Superior temporal gyrus (tissue), 1 donor: ENCODE data around the gene FRMD5.
"Not testable (repeated sequence)": the region's sequence is repeated elsewhere in the genome, so short reads cannot be mapped to it uniquely, and the experiment has no call there.

Source experiments
- DNase-seq: peaks from one replicate; pipeline ENCODE4 v3.0.0-alpha.2; 2016; ENCODE audit errors: extremely low spot score

The FRMD5 gene

GRCh38 chr15:44033894-44034293 is 161.2 kb downstream of the FRMD5 start:
- peak; percentile 62 for DNase-seq

- not testable (repeated sequence) for DNase-seq
Observed at GRCh38 chr15:44032820-44033219, 162.3 kb downstream of the FRMD5 start.

GRCh38 chr15:44029940-44030568 is 165.0 kb downstream of the FRMD5 start:
- no peak for DNase-seq

GRCh38 chr15:44029003-44029402 is 166.1 kb downstream of the FRMD5 start:
- DNase-seq, result no peak

- DNase-seq, result no peak
Observed at GRCh38 chr15:44028349-44028748, 166.7 kb downstream of the FRMD5 start.

- no peak for DNase-seq
Observed at GRCh38 chr15:44024155-44024554, 170.9 kb downstream of the FRMD5 start.

GRCh38 chr15:44023176-44023575 is 171.9 kb downstream of the FRMD5 start:
- no peak for DNase-seq

GRCh38 chr15:44018151-44018550 is 176.9 kb downstream of the FRMD5 start:
- DNase-seq, result no peak

- no peak for DNase-seq
Observed at GRCh38 chr15:44015545-44016305, 179.3 kb downstream of the FRMD5 start.

GRCh38 chr15:44011238-44011854 is 183.7 kb downstream of the FRMD5 start:
- no peak for DNase-seq

GRCh38 chr15:44010089-44010488 is 185.0 kb downstream of the FRMD5 start:
- no peak for DNase-seq

GRCh38 chr15:44009038-44009437 is 186.0 kb downstream of the FRMD5 start:
- no peak for DNase-seq

GRCh38 chr15:44000248-44000647 is 194.8 kb downstream of the FRMD5 start:
- not testable (repeated sequence) for DNase-seq

GRCh38 chr15:43998607-43999006 is 196.5 kb downstream of the FRMD5 start:
- DNase-seq, result peak; percentile 61

- no peak for DNase-seq
Observed at GRCh38 chr15:43991206-43991605, 203.9 kb downstream of the FRMD5 start.

- no peak for DNase-seq
Observed at GRCh38 chr15:43989938-43990337, 205.1 kb downstream of the FRMD5 start.

- no peak for DNase-seq
Observed at GRCh38 chr15:43988900-43989299, 206.2 kb downstream of the FRMD5 start.

GRCh38 chr15:43987924-43988323 is 207.1 kb downstream of the FRMD5 start:
- DNase-seq, result no peak

- DNase-seq, result no peak
Observed at GRCh38 chr15:43985976-43986680, 208.9 kb downstream of the FRMD5 start.

- DNase-seq, result no peak
Observed at GRCh38 chr15:43981576-43981975, 213.5 kb downstream of the FRMD5 start.

- no peak for DNase-seq
Observed at GRCh38 chr15:43977072-43977884, 217.8 kb downstream of the FRMD5 start.
